Measurements from ENCODE around the gene UBQLN3. TPM values are rescaled to one million over a fixed set of nuclear protein-coding genes. Genes with fewer than 3 reads are reported as not detected.

UBQLN3 gene
- total and polyA plus RNA-seq, 2 of the 4 experiments (the other 2 are of a cell fraction): not detected

DNA sequence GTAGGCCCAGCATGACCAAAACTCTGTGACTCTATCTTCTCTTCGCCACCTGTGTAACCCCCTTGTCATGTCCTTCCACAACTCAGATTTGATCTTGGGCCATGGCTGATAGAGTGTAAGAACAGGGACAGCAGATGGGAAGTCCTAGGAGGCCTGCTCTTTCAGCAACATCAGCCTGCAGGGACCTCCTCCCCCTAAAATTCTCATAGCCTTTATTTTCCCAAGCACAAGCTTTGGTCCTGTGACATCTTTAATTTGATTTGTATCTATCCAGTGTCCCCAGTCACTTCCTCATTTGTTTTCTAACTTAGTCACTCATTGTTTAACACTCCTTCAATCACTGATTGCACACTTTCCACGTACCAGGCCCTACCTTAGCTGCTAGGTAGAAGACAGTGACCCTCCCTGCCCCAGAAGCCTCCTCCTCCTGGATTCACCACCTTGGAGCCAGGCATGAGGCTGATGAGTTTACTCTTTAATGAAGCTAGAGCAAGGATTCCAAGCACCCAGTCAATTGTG lies 5.3 kb downstream of the UBQLN3 start:
- CTCF ChIA-PET: interaction anchor here (0.7 kb wide), 1 partner anchor 33 kb away, joined by 3 read pairs; no protein-coding TSS in a partner anchor

More for the DNA sequence above, 5.3 kb downstream of the UBQLN3 start:
- Histone ChIP-seq H3K36me3 (ENCODE audit: control insufficient read depth, insufficient read depth, low read length) (no peaks in the 10 kb centered on the region), H3K79me1 (ENCODE audit: low read depth in 1 of 2, low read length in 2 of 2) (no peaks in the 10 kb centered on the region), H4K5ac (ENCODE audit: low read depth, low read length) (no peak overlapping the region), H2BK5ac (ENCODE audit: low read depth, low read length, poor library complexity, severe bottlenecking) (no peak overlapping the region), H2AK5ac (ENCODE audit: low read depth, low read length) (no peak overlapping the region), H3K18ac (ENCODE audit: low read depth, low read length) (no peak overlapping the region), H3K14ac (replicated peaks; ENCODE audit: low read depth, low read length) (no peak overlapping the region), H4K20me1 (ENCODE audit: insufficient read depth, low read length) (no peaks in the 10 kb centered on the region), H2BK120ac (ENCODE audit: low read depth, low read length) (no peak overlapping the region), H3K4me1 (ENCODE audit: control insufficient read depth, insufficient read depth, low read length) (no peaks in the 10 kb centered on the region), H2BK15ac (ENCODE audit: low read depth, low read length) (no peak overlapping the region), H3K27me3 (ENCODE audit: control insufficient read depth, insufficient read depth, low read length) (no peaks in the 10 kb centered on the region), H3K27ac (ENCODE audit: insufficient read depth, low read length) (no peak overlapping the region), H3K23ac (ENCODE audit: low read depth, low read length) (no peak overlapping the region), H3K9ac (ENCODE audit: low read depth, low read length) (no peak overlapping the region), H2BK20ac (ENCODE audit: low read depth, low read length) (no peak overlapping the region), H4K91ac (ENCODE audit: insufficient read depth, low read depth, low read length) (no peak overlapping the region), H3K9me3 (ENCODE audit: control insufficient read depth, insufficient read depth, low read length) (no peaks in the 10 kb centered on the region), H3K4me2 (ENCODE audit: low read depth, low read length) (no peak overlapping the region), H3K4ac (ENCODE audit: low read depth, low read length) (no peak overlapping the region), H4K8ac (ENCODE audit: low read depth in 2 of 2, low read length in 2 of 2) (no peak overlapping the region), H3K9me1 (ENCODE audit: insufficient read depth, low read length) (no peaks in the 10 kb centered on the region), H2AFZ (replicated peaks; ENCODE audit: low read length, poor library complexity) (no peak overlapping the region), H3K56ac (ENCODE audit: extremely low read depth, insufficient read depth, low read length) (no peak overlapping the region), H2AK9ac (replicated peaks; ENCODE audit: low read depth, low read length, poor library complexity) (no peak overlapping the region), H3K4me3 (ENCODE audit: insufficient read depth, low read depth, low read length) (no peak overlapping the region)
- POLR2A ChIA-PET (ENCODE audit: unreplicated experiment): no interaction called here
- in situ Hi-C loops (cut with MboI; ENCODE audit: low sequenced_read_pairs): no loop called here
- intact Hi-C loops (cut with micrococcal nuclease): no loop called here
- no TSS peak for BruUV-seq (replicated peaks)
- ATAC-seq (ENCODE audit: low read depth) (no peak), DNase-seq (no peak)
- WGBS, 2 experiments (ENCODE audit: extremely low coverage in 2 of 2, insufficient read length in 1 of 2): no CpG with 5 or more reads among the region's 2 CpGs
- no peak for TF ChIP-seq CEBPB (IDR thresholded peaks at IDR 0.05; ENCODE audit: low read depth, low read length)
- no peak for TF ChIP-seq POLR2A (IDR thresholded peaks at IDR 0.05; ENCODE audit: low read depth, low read length)
- TF ChIP-seq MAZ (IDR thresholded peaks at IDR 0.05; ENCODE audit: borderline replicate concordance, low read depth, low read length): no peak
- TF ChIP-seq RAD21 (IDR thresholded peaks at IDR 0.05; ENCODE audit: low read length): no peak
- TF ChIP-seq SMC3 (IDR thresholded peaks at IDR 0.05; ENCODE audit: low read depth, low read length): no peak
- no peak for TF ChIP-seq BHLHE40 (IDR thresholded peaks at IDR 0.05; ENCODE audit: low read depth, low read length)
- TF ChIP-seq, protein P1, sequence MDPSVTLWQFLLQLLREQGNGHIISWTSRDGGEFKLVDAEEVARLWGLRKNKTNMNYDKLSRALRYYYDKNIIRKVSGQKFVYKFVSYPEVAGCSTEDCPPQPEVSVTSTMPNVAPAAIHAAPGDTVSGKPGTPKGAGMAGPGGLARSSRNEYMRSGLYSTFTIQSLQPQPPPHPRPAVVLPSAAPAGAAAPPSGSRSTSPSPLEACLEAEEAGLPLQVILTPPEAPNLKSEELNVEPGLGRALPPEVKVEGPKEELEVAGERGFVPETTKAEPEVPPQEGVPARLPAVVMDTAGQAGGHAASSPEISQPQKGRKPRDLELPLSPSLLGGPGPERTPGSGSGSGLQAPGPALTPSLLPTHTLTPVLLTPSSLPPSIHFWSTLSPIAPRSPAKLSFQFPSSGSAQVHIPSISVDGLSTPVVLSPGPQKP (IDR thresholded peaks at IDR 0.05; ENCODE audit: borderline replicate concordance, low read depth, low read length): no peak
- TF ChIP-seq NFE2L2 (IDR thresholded peaks at IDR 0.05; ENCODE audit: low read depth, low read length): no peak
- TF ChIP-seq CHD1 (IDR thresholded peaks at IDR 0.05; ENCODE audit: low read depth, low read length): no peak
- TF ChIP-seq FOS (IDR thresholded peaks at IDR 0.05; ENCODE audit: low read depth, low read length): no peak
- TF ChIP-seq MXI1 (IDR thresholded peaks at IDR 0.05; ENCODE audit: borderline replicate concordance, low read depth, low read length): no peak
- no peak for TF ChIP-seq RCOR1 (IDR thresholded peaks at IDR 0.05; ENCODE audit: insufficient replicate concordance, low read length)
- dilution Hi-C loops (cut with HindIII; ENCODE audit: low sequenced_read_pairs, unreplicated experiment): no loop called here
